HCT116 (cell line): ENCODE measurements around the gene DLX3. TPM values are rescaled to one million over a fixed set of nuclear protein-coding genes. Genes with fewer than 3 reads are reported as not detected.

Experiments
- ATAC-seq: fragments of 200-7000 bp; cut with Tn5 transposase; 2 replicates; pipeline ENCODE4 v1.9.1; 2020; ENCODE audit warnings: mild to moderate bottlenecking, moderate library complexity
- BruUV-seq: library from RNA; stranded (reverse); fragments of 400-500 nt; replicated peaks from 2 replicates; lab custom pipeline; 2021; lab: Mats Ljungman, UMichigan
- CTCF ChIA-PET: fragments of 300-600 bp; sonication (Branson Sonifier 250); formaldehyde crosslinking; loops from one replicate; lab custom pipeline; 2021; ENCODE audit warnings: antibody characterized with exemption; lab: Charles Lee
- POLR2A ChIA-PET: fragments of 300-600, 350-600 bp; sonication (Branson Sonifier 250); formaldehyde crosslinking; loops from one replicate; lab custom pipeline; 2021; ENCODE audit warnings: antibody characterized with exemption; lab: Charles Lee
- RAD21 ChIA-PET, 2 experiments: fragments of 300-600 bp; sonication (Branson Sonifier 250); formaldehyde crosslinking; loops; one replicate each; lab custom pipeline; 2023; ENCODE audit warnings: low total read pairs in 2 of 2; ENCODE audit not compliant: uncharacterized antibody in 2 of 2, unreplicated experiment in 2 of 2, low non-redundant PET in 1 of 2; lab: Charles Lee
- DNase-seq: peaks from one replicate; pipeline ENCODE4 v3.0.0-alpha.2; 2010; ENCODE audit warnings: low read depth, low spot score
- H2AFZ ChIP-seq: fragments of 200-600 bp; shearing (Covaris generic), sonication (generic); 2 replicates; pipeline ENCODE4 v1.6.1; 2017; ENCODE audit warnings: low read depth, mixed run types, mixed read lengths, antibody characterized with exemption, low read length; ENCODE audit not compliant: poor library complexity, severe bottlenecking
- H3K27ac ChIP-seq: 2 replicates; pipeline ENCODE4 v1.5.1; 2012; ENCODE audit warnings: low read depth, low read length
- H3K27me3 ChIP-seq: fragments of 200-600 bp; sonication (generic); 2 replicates; pipeline ENCODE4 v1.6.1; 2016; ENCODE audit warnings: mixed run types, low read length, mixed read lengths; ENCODE audit not compliant: insufficient read depth
- H3K36me3 ChIP-seq, 2 experiments: fragments of 200-500 bp in 1 of 2; fragments of 200-600 bp in 1 of 2; sonication (Bioruptor generic) in 1 of 2; sonication (generic) in 1 of 2; 2 replicates each; pipeline versions ENCODE4 v1.5.1 to v1.6.1; 2014 to 2016; ENCODE audit warnings: low read length in 2 of 2, inconsistent platforms in 1 of 2, mixed read lengths in 1 of 2, mixed run types in 1 of 2; ENCODE audit not compliant: insufficient read depth in 2 of 2, control insufficient read depth in 1 of 2
- H3K4me1 ChIP-seq, 2 experiments: fragments of 200-600 bp in 1 of 2; sonication (generic) in 1 of 2; 2 replicates each; pipeline versions ENCODE4 v1.5.1 to v1.6.1; 2012 to 2017; ENCODE audit warnings: low read length in 2 of 2, inconsistent platforms in 1 of 2, mild to moderate bottlenecking in 1 of 2, mixed read lengths in 1 of 2, mixed run types in 1 of 2, moderate library complexity in 1 of 2; ENCODE audit not compliant: insufficient read depth in 2 of 2, control insufficient read depth in 1 of 2
- H3K4me2 ChIP-seq: fragments of 200-600 bp; sonication (generic); 2 replicates; pipeline ENCODE4 v1.6.1; 2017; ENCODE audit warnings: mixed run types, low read length, mixed read lengths
- H3K4me3 ChIP-seq, 2 experiments: fragments of 200-600 bp in 1 of 2; sonication (generic) in 1 of 2; replicated peaks in 1 of 2; 2 replicates each; pipeline ENCODE4 v1.5.1; 2011 to 2016; ENCODE audit warnings: low read length in 2 of 2, control low read depth in 1 of 2, low read depth in 1 of 2, mild to moderate bottlenecking in 1 of 2, mixed read lengths in 1 of 2, mixed run types in 1 of 2
- H3K79me2 ChIP-seq: fragments of 200-600 bp; sonication (generic); 2 replicates; pipeline ENCODE4 v1.6.1; 2017; ENCODE audit warnings: mild to moderate bottlenecking, mixed run types, low read length, moderate library complexity, mixed read lengths; ENCODE audit not compliant: insufficient read depth
- H3K9ac ChIP-seq: fragments of 200-600 bp; sonication (generic); 2 replicates; pipeline ENCODE4 v1.6.1; 2016; ENCODE audit warnings: low read length, mixed read lengths
- H3K9me2 ChIP-seq: fragments of 200-600 bp; sonication (generic), shearing (Covaris generic); 2 replicates; pipeline ENCODE4 v1.6.1; 2017; ENCODE audit warnings: mixed run types, mild to moderate bottlenecking, moderate library complexity; ENCODE audit not compliant: insufficient read depth
- H3K9me3 ChIP-seq, 2 experiments: fragments of 200-500 bp in 1 of 2; fragments of 200-600 bp in 1 of 2; sonication (Bioruptor generic) in 1 of 2; sonication (generic) in 1 of 2; 2 replicates each; pipeline ENCODE4 v1.6.1; 2014 to 2017; ENCODE audit warnings: low read length in 2 of 2, mixed read lengths in 2 of 2, inconsistent platforms in 1 of 2, low read depth in 1 of 2, mild to moderate bottlenecking in 1 of 2, mixed run types in 1 of 2, moderate library complexity in 1 of 2; ENCODE audit not compliant: control insufficient read depth in 1 of 2, insufficient read depth in 1 of 2
- H4K20me1 ChIP-seq: fragments of 200-600 bp; sonication (generic), shearing (Covaris generic); 2 replicates; pipeline ENCODE4 v1.6.1; 2017; ENCODE audit warnings: mixed run types, mild to moderate bottlenecking, moderate library complexity; ENCODE audit not compliant: insufficient read depth
- CBX3 ChIP-seq: IDR thresholded peaks from 2 replicates; pipeline ENCODE4 v1.6.1; 2012; ENCODE audit warnings: low read depth
- CEBPB ChIP-seq: IDR thresholded peaks from 2 replicates; pipeline ENCODE4 v1.6.1; 2012; ENCODE audit warnings: low read depth
- CTCF ChIP-seq, 3 experiments: fragments of 200-600 bp in 1 of 3; sonication (generic) in 1 of 3; IDR thresholded peaks in 2 of 3; conservative IDR thresholded peaks in 1 of 3; 2 replicates each; pipeline ENCODE4 v1.5.1; 2012 to 2017; ENCODE audit warnings: low read depth in 2 of 3, low read length in 2 of 3, antibody characterized with exemption in 1 of 3, borderline replicate concordance in 1 of 3, control low read depth in 1 of 3, mild to moderate bottlenecking in 1 of 3, mixed read lengths in 1 of 3, mixed run types in 1 of 3, moderate library complexity in 1 of 3; ENCODE audit not compliant: insufficient read depth in 1 of 3
- EGR1 ChIP-seq: IDR thresholded peaks from 2 replicates; pipeline ENCODE4 v1.6.1; 2012; ENCODE audit warnings: low read depth
- ELF1 ChIP-seq: IDR thresholded peaks from 2 replicates; pipeline ENCODE4 v1.6.1; 2012; ENCODE audit warnings: low read depth, borderline replicate concordance
- EZH2 ChIP-seq: fragments of 200-600 bp; sonication (generic); IDR thresholded peaks from 2 replicates; pipeline ENCODE4 v1.6.1; 2017; ENCODE audit warnings: antibody characterized with exemption, mixed run types
- EZH2phosphoT487 ChIP-seq: fragments of 200-600 bp; IDR thresholded peaks from 2 replicates; pipeline ENCODE4 v1.6.1; 2018; ENCODE audit warnings: antibody characterized with exemption, borderline replicate concordance
- FOSL1 ChIP-seq: IDR thresholded peaks from 2 replicates; pipeline ENCODE4 v1.6.1; 2012; ENCODE audit warnings: low read depth
- POLR2A ChIP-seq: IDR thresholded peaks from 2 replicates; pipeline ENCODE4 v1.7.0; 2011; ENCODE audit warnings: borderline replicate concordance; ENCODE audit not compliant: insufficient read depth, insufficient read length; ENCODE audit errors: extremely low read depth
- POLR2AphosphoS5 ChIP-seq: IDR thresholded peaks from 2 replicates; pipeline ENCODE4 v1.6.1; 2011; ENCODE audit warnings: mild to moderate bottlenecking, low read depth, low read length, moderate library complexity
- RAD21 ChIP-seq: IDR thresholded peaks from 2 replicates; pipeline ENCODE4 v1.6.1; 2012; ENCODE audit warnings: low read depth, mild to moderate bottlenecking
- REST ChIP-seq: IDR thresholded peaks from 2 replicates; pipeline ENCODE4 v1.6.1; 2012; ENCODE audit warnings: low read depth
- SIN3A ChIP-seq: IDR thresholded peaks from 2 replicates; pipeline ENCODE4 v1.6.1; 2012; ENCODE audit warnings: low read depth
- SP1 ChIP-seq: IDR thresholded peaks from 2 replicates; pipeline ENCODE4 v1.6.1; 2012; ENCODE audit warnings: low read depth
- TCF7L2 ChIP-seq: IDR thresholded peaks from 2 replicates; pipeline ENCODE4 v1.7.0; 2011; ENCODE audit warnings: borderline replicate concordance, inconsistent platforms; ENCODE audit not compliant: insufficient read depth, insufficient read length; ENCODE audit errors: extremely low read depth
- YY1 ChIP-seq: IDR thresholded peaks from 2 replicates; pipeline ENCODE4 v1.6.1; 2011; ENCODE audit warnings: low read length, low read depth, moderate library complexity, mild to moderate bottlenecking; ENCODE audit not compliant: insufficient replicate concordance; ENCODE audit errors: extremely low read depth
- ZFX ChIP-seq: fragments of 450-650 bp; IDR thresholded peaks from 2 replicates; pipeline ENCODE4 v1.6.1; 2017
- intact Hi-C: fragments of 100-400 bp; cut with micrococcal nuclease; formaldehyde crosslinking; loops from 2 replicates; pipeline ENCODE4 v1.10.0; 2022
- total RNA-seq: library from RNA; stranded (reverse); gene quantifications from one replicate; pipeline ENCODE4 v1.2.1, GENCODE V29; 2021; ENCODE audit not compliant: unreplicated experiment
- TF ChIP-seq, protein P1 (sequence below): IDR thresholded peaks from 2 replicates; pipeline ENCODE4 v1.6.1; 2012
- TF ChIP-seq, protein P2 (sequence below): IDR thresholded peaks from 2 replicates; pipeline ENCODE4 v1.6.1; 2011; ENCODE audit warnings: mild to moderate bottlenecking, low read length, moderate library complexity; ENCODE audit not compliant: insufficient replicate concordance; ENCODE audit errors: extremely low read depth
- TF ChIP-seq, protein P3 (sequence below): IDR thresholded peaks from 2 replicates; pipeline ENCODE4 v1.6.1; 2012

The DLX3 gene
- total RNA-seq, 1 experiment from 2014 or later = not detected

DNA sequence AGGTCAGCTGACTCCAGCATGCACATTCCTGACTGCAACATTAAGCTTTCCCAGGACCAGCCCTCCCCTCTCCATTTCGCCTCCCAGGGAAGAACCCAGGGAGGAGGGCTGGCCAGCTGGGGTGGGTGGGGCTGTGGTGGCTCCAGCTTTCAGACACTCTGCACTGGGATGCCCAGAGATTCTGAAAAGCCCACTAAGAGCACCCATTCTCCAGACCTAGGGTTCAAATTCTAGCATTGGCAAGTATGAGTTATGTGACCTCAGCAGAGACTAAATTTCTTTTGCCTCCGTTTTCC lies 7.8 kb downstream of the DLX3 start:
- Histone ChIP-seq H2AFZ (no peak overlapping the region), H3K9ac (no peak overlapping the region), H4K20me1 (no peaks in the 10 kb centered on the region), H3K4me2 (no peak overlapping the region), H3K27ac (no peak overlapping the region), H3K79me2 (no peaks in the 10 kb centered on the region), H3K9me3 (no peaks in the 10 kb centered on the region), H3K9me2 (no peaks in the 10 kb centered on the region), H3K4me1 (peaks cover 4 to 9% of the 10 kb centered on the region in 2 experiments; a peak in 2 of 4 replicates), H3K27me3 (peaks cover 12% of the 10 kb centered on the region; the same call in 1 of the 2 replicates), H3K4me3 (no peak overlapping the region), H3K36me3 (no peaks in the 10 kb centered on the region)
- POLR2A ChIA-PET = no interaction called here
- no peak for TF ChIP-seq EZH2
- no peak for TF ChIP-seq REST
- TF ChIP-seq, protein P1, sequence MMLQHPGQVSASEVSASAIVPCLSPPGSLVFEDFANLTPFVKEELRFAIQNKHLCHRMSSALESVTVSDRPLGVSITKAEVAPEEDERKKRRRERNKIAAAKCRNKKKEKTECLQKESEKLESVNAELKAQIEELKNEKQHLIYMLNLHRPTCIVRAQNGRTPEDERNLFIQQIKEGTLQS = no peak
- no peak for TF ChIP-seq SP1
- no peak for TF ChIP-seq ELF1
- no peak for TF ChIP-seq POLR2AphosphoS5
- TF ChIP-seq, protein P2, sequence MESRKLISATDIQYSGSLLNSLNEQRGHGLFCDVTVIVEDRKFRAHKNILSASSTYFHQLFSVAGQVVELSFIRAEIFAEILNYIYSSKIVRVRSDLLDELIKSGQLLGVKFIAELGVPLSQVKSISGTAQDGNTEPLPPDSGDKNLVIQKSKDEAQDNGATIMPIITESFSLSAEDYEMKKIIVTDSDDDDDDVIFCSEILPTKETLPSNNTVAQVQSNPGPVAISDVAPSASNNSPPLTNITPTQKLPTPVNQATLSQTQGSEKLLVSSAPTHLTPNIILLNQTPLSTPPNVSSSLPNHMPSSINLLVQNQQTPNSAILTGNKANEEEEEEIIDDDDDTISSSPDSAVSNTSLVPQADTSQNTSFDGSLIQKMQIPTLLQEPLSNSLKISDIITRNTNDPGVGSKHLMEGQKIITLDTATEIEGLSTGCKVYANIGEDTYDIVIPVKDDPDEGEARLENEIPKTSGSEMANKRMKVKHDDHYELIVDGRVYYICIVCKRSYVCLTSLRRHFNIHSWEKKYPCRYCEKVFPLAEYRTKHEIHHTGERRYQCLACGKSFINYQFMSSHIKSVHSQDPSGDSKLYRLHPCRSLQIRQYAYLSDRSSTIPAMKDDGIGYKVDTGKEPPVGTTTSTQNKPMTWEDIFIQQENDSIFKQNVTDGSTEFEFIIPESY = no peak
- no peak for TF ChIP-seq CBX3
- TF ChIP-seq ZFX = no peak
- no peak for TF ChIP-seq EZH2phosphoT487
- TF ChIP-seq SIN3A = no peak
- TF ChIP-seq CEBPB = no peak
- TF ChIP-seq TCF7L2 = no peak
- TF ChIP-seq RAD21 = no peak
- no peak for TF ChIP-seq YY1
- no peak for TF ChIP-seq POLR2A
- TF ChIP-seq EGR1 = no peak
- TF ChIP-seq FOSL1 = no peak
- TF ChIP-seq, protein P3, sequence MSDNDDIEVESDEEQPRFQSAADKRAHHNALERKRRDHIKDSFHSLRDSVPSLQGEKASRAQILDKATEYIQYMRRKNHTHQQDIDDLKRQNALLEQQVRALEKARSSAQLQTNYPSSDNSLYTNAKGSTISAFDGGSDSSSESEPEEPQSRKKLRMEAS = no peak
- no peak for TF ChIP-seq CTCF (IDR thresholded peaks at IDR 0.05 in 2 of 3, conservative IDR thresholded peaks at IDR 0.05 in 1 of 3; ENCODE audit: borderline replicate concordance in 1 of 3, insufficient read depth in 1 of 3, low read depth in 2 of 3, low read length in 2 of 3)
- RAD21 ChIA-PET = no interaction called here
- intact Hi-C loops = no loop called here
- DNase-seq = no peak
- CTCF ChIA-PET = interaction anchor here (4.3 kb wide), 1 partner anchor 10 kb away, joined by 34 read pairs; no protein-coding TSS in a partner anchor
- no peak for ATAC-seq
- no TSS peak for BruUV-seq
